Neural cell (in vitro differentiated cells): Measurements from ENCODE around the gene TMEM43. TPM values are rescaled to one million over a fixed set of nuclear protein-coding genes. Genes with fewer than 3 reads are reported as not detected.

Source experiments
- H2AFZ ChIP-seq: fragments of 200-600, 300-800 bp; sonication (generic), shearing (Covaris generic); 2 replicates; pipeline ENCODE4 v1.6.0; 2014; ENCODE audit warnings: low read depth, mild to moderate bottlenecking, antibody characterized with exemption, low read length, moderate library complexity
- H3F3A ChIP-seq: fragments of 200-600 bp; shearing (Covaris generic); 2 replicates; pipeline ENCODE4 v1.6.1; 2016; ENCODE audit warnings: mild to moderate bottlenecking, moderate library complexity, mixed read lengths, antibody characterized with exemption, low read length; ENCODE audit not compliant: insufficient read depth, poor library complexity, severe bottlenecking
- H3K27ac ChIP-seq: fragments of 200-600, 300-800 bp; sonication (generic), shearing (Covaris generic); 2 replicates; pipeline ENCODE4 v1.5.1; 2014; ENCODE audit warnings: mild to moderate bottlenecking, low read length, moderate library complexity
- H3K27me3 ChIP-seq: fragments of 300-800, 200-600 bp; sonication (generic), shearing (Covaris generic); 2 replicates; pipeline ENCODE4 v1.6.0; 2014; ENCODE audit warnings: mild to moderate bottlenecking, low read depth, low read length, moderate library complexity; ENCODE audit not compliant: insufficient read depth
- H3K36me3 ChIP-seq: fragments of 300-800, 200-600 bp; sonication (generic), shearing (Covaris generic); 2 replicates; pipeline ENCODE4 v1.5.1; 2014; ENCODE audit warnings: mild to moderate bottlenecking, antibody characterized with exemption, low read length, moderate library complexity; ENCODE audit not compliant: insufficient read depth
- H3K4me2 ChIP-seq: fragments of 300-800, 200-600 bp; sonication (generic), shearing (Covaris generic); 2 replicates; pipeline ENCODE4 v1.6.0; 2014; ENCODE audit warnings: mild to moderate bottlenecking, low read length
- H3K4me3 ChIP-seq: fragments of 300-800, 200-600 bp; sonication (generic), shearing (Covaris generic); 2 replicates; pipeline ENCODE4 v1.5.1; 2014; ENCODE audit warnings: mild to moderate bottlenecking, low read length, moderate library complexity
- H3K79me2 ChIP-seq: fragments of 200-600 bp; shearing (Covaris generic); replicated peaks from 2 replicates; pipeline ENCODE4 v1.6.0; 2014; ENCODE audit warnings: mild to moderate bottlenecking, low read length, moderate library complexity; ENCODE audit not compliant: insufficient read depth
- H3K9ac ChIP-seq: fragments of 300-800, 200-600 bp; sonication (generic), shearing (Covaris generic); 2 replicates; pipeline ENCODE4 v1.6.1; 2016; ENCODE audit warnings: mild to moderate bottlenecking, low read length, mixed read lengths
- H3K9me2 ChIP-seq: fragments of 200-600 bp; shearing (Covaris generic); 2 replicates; pipeline ENCODE4 v1.6.1; 2016; ENCODE audit warnings: mild to moderate bottlenecking, low read length, mixed read lengths; ENCODE audit not compliant: insufficient read depth
- H3K9me3 ChIP-seq: fragments of 200-600, 300-800 bp; sonication (generic), shearing (Covaris generic); 2 replicates; pipeline ENCODE4 v1.6.1; 2016; ENCODE audit warnings: mild to moderate bottlenecking, mixed run types, low read length, moderate library complexity, mixed read lengths
- H4K20me1 ChIP-seq: fragments of 200-600 bp; shearing (Covaris generic); 2 replicates; pipeline ENCODE4 v1.6.1; 2016; ENCODE audit warnings: mild to moderate bottlenecking, mixed run types; ENCODE audit not compliant: insufficient read depth
- CTCF ChIP-seq: fragments of 450-650 bp; IDR thresholded peaks from 2 replicates; pipeline ENCODE4 v1.5.1; 2014; ENCODE audit warnings: antibody characterized with exemption, mild to moderate bottlenecking, moderate library complexity; ENCODE audit not compliant: poor library complexity, severe bottlenecking
- EP300 ChIP-seq: fragments of 450-650 bp; conservative IDR thresholded peaks from 2 replicates; pipeline ENCODE4 v1.6.1; 2014; ENCODE audit warnings: antibody characterized with exemption, mild to moderate bottlenecking, moderate library complexity; ENCODE audit not compliant: poor library complexity, severe bottlenecking
- EZH2 ChIP-seq: fragments of 200-600, 300-800 bp; shearing (Covaris generic), sonication (generic); IDR thresholded peaks from 2 replicates; pipeline ENCODE4 v1.6.1; 2014; ENCODE audit warnings: antibody characterized with exemption, low read length, borderline replicate concordance, mild to moderate bottlenecking; ENCODE audit not compliant: insufficient read depth, poor library complexity, severe bottlenecking
- MXI1 ChIP-seq: fragments of 450-650 bp; conservative IDR thresholded peaks from 2 replicates; pipeline ENCODE4 v1.6.1; 2014; ENCODE audit warnings: antibody characterized with exemption, mild to moderate bottlenecking; ENCODE audit not compliant: poor library complexity, severe bottlenecking
- POLR2AphosphoS5 ChIP-seq: IDR thresholded peaks from 2 replicates; pipeline ENCODE4 v1.6.1; 2012
- RAD21 ChIP-seq: fragments of 450-650 bp; conservative IDR thresholded peaks from 2 replicates; pipeline ENCODE4 v1.6.1; 2014; ENCODE audit warnings: antibody characterized with exemption, mild to moderate bottlenecking, moderate library complexity
- REST ChIP-seq: IDR thresholded peaks from 2 replicates; pipeline ENCODE4 v1.6.1; 2012; ENCODE audit warnings: borderline replicate concordance
- SMC3 ChIP-seq: fragments of 450-650 bp; conservative IDR thresholded peaks from 2 replicates; pipeline ENCODE4 v1.6.1; 2014; ENCODE audit warnings: antibody characterized with exemption, mild to moderate bottlenecking, moderate library complexity; ENCODE audit not compliant: poor library complexity
- TAF1 ChIP-seq: IDR thresholded peaks from 2 replicates; pipeline ENCODE4 v1.6.1; 2012; ENCODE audit warnings: low read depth
- polyA plus RNA-seq: library from polyadenylated mRNA; depleted of rRNA; stranded (reverse); fragments of >200 nt; gene quantifications from 2 replicates; pipeline ENCODE4 v1.2.3, GENCODE V29; 2014

Gene TMEM43
- polyA plus RNA-seq, 1 donor from 2014 or later: 61.3 TPM

GRCh38 chr3:14156843-14157561, 32.1 kb downstream of the TMEM43 start:
- H4K20me1 ChIP-seq: no peaks in the 10 kb centered on the region
- H3K9me2 ChIP-seq: no peaks in the 10 kb centered on the region
- TF ChIP-seq REST (no peak), EZH2 (no peak), MXI1 (no peak), TAF1 (no peak)
- H3K9ac ChIP-seq: no peak overlapping the region
- H3K27me3 ChIP-seq: no peaks in the 10 kb centered on the region
- H2AFZ ChIP-seq: no peak overlapping the region
- H3K79me2 ChIP-seq: no peaks in the 10 kb centered on the region
- no peaks in the 10 kb centered on the region for H3K9me3 ChIP-seq
- H3K36me3 ChIP-seq: peaks cover 36% of the 10 kb centered on the region
- H3F3A ChIP-seq: no peaks in the 10 kb centered on the region
- H3K4me3 ChIP-seq: no peak overlapping the region
- H3K4me2 ChIP-seq: no peak overlapping the region
- H3K27ac ChIP-seq: no peak overlapping the region

- no peak overlapping the region for H2AFZ ChIP-seq
- no peak overlapping the region for H3K9ac ChIP-seq
- TF ChIP-seq EZH2 (no peak), POLR2AphosphoS5 (no peak), EP300 (no peak), REST (no peak), RAD21 (no peak), TAF1 (no peak), MXI1 (no peak), CTCF (no peak), SMC3 (no peak)
- H3K4me3 ChIP-seq: no peak overlapping the region
- no peaks in the 10 kb centered on the region for H3K79me2 ChIP-seq
- no peaks in the 10 kb centered on the region for H4K20me1 ChIP-seq
- peaks cover 3% of the 10 kb centered on the region for H3K9me3 ChIP-seq
- H3K36me3 ChIP-seq: peaks cover 43% of the 10 kb centered on the region
- no peaks in the 10 kb centered on the region for H3K9me2 ChIP-seq
- no peaks in the 10 kb centered on the region for H3F3A ChIP-seq
- no peaks in the 10 kb centered on the region for H3K27me3 ChIP-seq
- H3K27ac ChIP-seq: no peak overlapping the region
- H3K4me2 ChIP-seq: no peak overlapping the region
These were observed 33.1 kb downstream of the TMEM43 start for GRCh38 chr3:14157951-14158350.
